Lung (tissue), 12 donors: ENCODE data around the gene SUSD4. TPM values are rescaled to one million over a fixed set of nuclear protein-coding genes. Genes with fewer than 3 reads are reported as not detected.

Experiments used
- ATAC-seq: fragments of 200-7000 bp; cut with Tn5 transposase; one replicate; pipeline ENCODE4 v1.9.1; 2020; ENCODE audit warnings: moderate number of reproducible peaks; ENCODE audit not compliant: insufficient read depth, low FRiP score
- DNase-seq, 3 donors: peaks; one replicate each; pipeline ENCODE4 v3.0.0-alpha.2; 2013 to 2017
- H3K27ac ChIP-seq, 2 donors: one replicate each; pipeline ENCODE4 v1.5.1; 2013; ENCODE audit warnings: mild to moderate bottlenecking in 2 of 2, moderate library complexity in 2 of 2, control low read depth in 1 of 2, inconsistent platforms in 1 of 2, low read depth in 1 of 2, low read length in 1 of 2
- H3K27me3 ChIP-seq, 3 donors: one replicate each; pipeline ENCODE4 v1.5.1; 2013; ENCODE audit warnings: low read length in 2 of 3; ENCODE audit not compliant: control insufficient read depth in 3 of 3, insufficient read depth in 3 of 3
- H3K36me3 ChIP-seq, 4 donors: one replicate each; pipeline ENCODE4 v1.5.1; 2013; ENCODE audit warnings: low read length in 4 of 4, mild to moderate bottlenecking in 1 of 4, moderate library complexity in 1 of 4; ENCODE audit not compliant: control insufficient read depth in 4 of 4, insufficient read depth in 4 of 4
- H3K4me1 ChIP-seq, 5 donors: one replicate each; pipeline ENCODE4 v1.5.1; 2013; ENCODE audit warnings: low read length in 5 of 5, mild to moderate bottlenecking in 2 of 5, moderate library complexity in 1 of 5; ENCODE audit not compliant: control insufficient read depth in 5 of 5, insufficient read depth in 5 of 5
- H3K4me3 ChIP-seq: one replicate; pipeline ENCODE4 v1.5.1; 2013; ENCODE audit warnings: mild to moderate bottlenecking, control low read depth, moderate library complexity
- H3K9ac ChIP-seq, 2 donors: one replicate each; pipeline ENCODE4 v1.5.1; 2013; ENCODE audit warnings: low read length in 2 of 2, control low read depth in 1 of 2; ENCODE audit not compliant: insufficient read depth in 1 of 2
- H3K9me3 ChIP-seq, 4 donors: one replicate each; pipeline ENCODE4 v1.5.1; 2013; ENCODE audit warnings: low read length in 3 of 4, mild to moderate bottlenecking in 1 of 4, moderate library complexity in 1 of 4; ENCODE audit not compliant: control insufficient read depth in 4 of 4, insufficient read depth in 3 of 4
- WGBS, 2 donors: extraction: QIAGEN DNeasy Blood & Tissue Kit; methylation state at CpG; one replicate each; pipeline ENCODE4 v1.1.7; 2013; 5-methylcytosine and 5-hydroxymethylcytosine counted together
- polyA plus RNA-seq, 2 donors: library from polyadenylated mRNA; stranded (reverse); fragments of 200-250 nt; gene quantifications; one replicate each; pipeline ENCODE4 v1.2.1, GENCODE V29; 2013
- total RNA-seq, 2 donors: library from RNA; depleted of rRNA in 1 of 2; stranded (reverse); fragments of >200 nt in 1 of 2; gene quantifications; one replicate each; pipeline ENCODE4 v1.2.1, GENCODE V29; 2014 to 2021
- TF ChIP-seq, protein P1 (sequence below): IDR thresholded peaks from 2 replicates; pipeline ENCODE4 v1.5.1; 2012; ENCODE audit warnings: mild to moderate bottlenecking; ENCODE audit errors: control extremely low read depth, extremely low read depth
- donor health status: control.
- donor health status: control.
- donor health status: Bipolar disorder and iron deficiency.
- donor health status: healthy.
- donor health status: DM: yes; HTN: yes; CAD: no.

Gene SUSD4
- total and polyA plus RNA-seq, 4 donors, result 2.8 to 17.0 (median 4.9) TPM

DNA sequence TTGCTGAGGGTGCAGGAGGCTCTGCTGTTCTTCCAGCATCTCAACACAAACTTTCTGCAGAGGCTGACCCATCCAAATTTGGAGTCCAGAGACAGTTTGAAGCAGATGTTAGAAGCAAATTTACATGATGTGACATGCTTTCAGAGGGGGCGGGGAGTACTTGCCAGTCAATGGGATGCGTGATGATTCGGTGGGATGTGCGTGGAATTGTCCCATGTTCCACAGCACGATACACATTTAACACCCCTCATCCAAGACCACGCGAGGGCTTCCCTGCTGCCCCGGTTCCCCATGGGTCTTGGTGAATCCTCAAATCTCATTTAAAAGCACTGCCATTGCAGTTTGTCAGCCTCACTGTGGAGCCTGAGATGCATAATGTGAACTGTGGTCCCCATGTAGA lies 142.3 kb downstream of the SUSD4 start:
- DNase-seq (no peak), ATAC-seq (no peak)
- TF ChIP-seq, protein P1, sequence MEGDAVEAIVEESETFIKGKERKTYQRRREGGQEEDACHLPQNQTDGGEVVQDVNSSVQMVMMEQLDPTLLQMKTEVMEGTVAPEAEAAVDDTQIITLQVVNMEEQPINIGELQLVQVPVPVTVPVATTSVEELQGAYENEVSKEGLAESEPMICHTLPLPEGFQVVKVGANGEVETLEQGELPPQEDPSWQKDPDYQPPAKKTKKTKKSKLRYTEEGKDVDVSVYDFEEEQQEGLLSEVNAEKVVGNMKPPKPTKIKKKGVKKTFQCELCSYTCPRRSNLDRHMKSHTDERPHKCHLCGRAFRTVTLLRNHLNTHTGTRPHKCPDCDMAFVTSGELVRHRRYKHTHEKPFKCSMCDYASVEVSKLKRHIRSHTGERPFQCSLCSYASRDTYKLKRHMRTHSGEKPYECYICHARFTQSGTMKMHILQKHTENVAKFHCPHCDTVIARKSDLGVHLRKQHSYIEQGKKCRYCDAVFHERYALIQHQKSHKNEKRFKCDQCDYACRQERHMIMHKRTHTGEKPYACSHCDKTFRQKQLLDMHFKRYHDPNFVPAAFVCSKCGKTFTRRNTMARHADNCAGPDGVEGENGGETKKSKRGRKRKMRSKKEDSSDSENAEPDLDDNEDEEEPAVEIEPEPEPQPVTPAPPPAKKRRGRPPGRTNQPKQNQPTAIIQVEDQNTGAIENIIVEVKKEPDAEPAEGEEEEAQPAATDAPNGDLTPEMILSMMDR, result no peak
- no peaks in the 10 kb centered on the region for H3K27me3 ChIP-seq
- H3K9ac ChIP-seq, result no peak overlapping the region
- no peaks in the 10 kb centered on the region for H3K36me3 ChIP-seq
- 87 to 97% methylated on average over 8 of the region's 8 CpGs for WGBS, 2 donors
- no peak overlapping the region for H3K4me3 ChIP-seq
- peaks cover 0 to 2% (median 0%) of the 10 kb centered on the region in 5 donors for H3K4me1 ChIP-seq
- no peak overlapping the region for H3K27ac ChIP-seq
- peaks cover 0 to 9% (median 0%) of the 10 kb centered on the region in 4 donors for H3K9me3 ChIP-seq

GRCh38 chr1:223219846-223220610 lies 143.9 kb downstream of the SUSD4 start:
- Histone ChIP-seq H3K4me3 (no peak overlapping the region), H3K9me3 (peaks cover 0 to 9% (median 0%) of the 10 kb centered on the region in 4 donors), H3K27ac (no peak overlapping the region), H3K36me3 (no peaks in the 10 kb centered on the region), H3K4me1 (peaks cover 0 to 5% (median 0%) of the 10 kb centered on the region in 5 donors), H3K9ac (no peak overlapping the region), H3K27me3 (no peaks in the 10 kb centered on the region)
- ATAC-seq, result no peak
- no peak for DNase-seq
- TF ChIP-seq, protein P1, result no peak
- 74 to 78% methylated on average over 4 of the region's 4 CpGs for WGBS, 2 donors

- no peaks in the 10 kb centered on the region for H3K27me3 ChIP-seq
- no peak for ATAC-seq
- peaks cover 0 to 9% (median 0%) of the 10 kb centered on the region in 4 donors for H3K9me3 ChIP-seq
These were observed 144.7 kb downstream of the SUSD4 start for GRCh38 chr1:223219318-223219635.

More at GRCh38 chr1:223219318-223219635, 144.7 kb downstream of the SUSD4 start:
- TF ChIP-seq, protein P1, result no peak
- no peak for DNase-seq
- peaks cover 0 to 11% (median 0%) of the 10 kb centered on the region in 5 donors for H3K4me1 ChIP-seq
- H3K27ac ChIP-seq, result no peak overlapping the region
- H3K36me3 ChIP-seq, result no peaks in the 10 kb centered on the region
- no peak overlapping the region for H3K4me3 ChIP-seq
- no peak overlapping the region for H3K9ac ChIP-seq
